Activated T-helper 1 cell treated with anti-CD3 and anti-CD28 coated beads, Interleukin-12 subunit alpha, Interleukin-12 subunit beta, Interleukin-2, Interleukin-4 antibody, amounts not matched to agents 30 ng/mL and 10 ng/mL and 1 ng/mL, durations not matched to agents 14 hours and 24 hours and 36 hours (primary cell): ENCODE results near the gene LRRC42. TPM values are rescaled to one million over a fixed set of nuclear protein-coding genes. Genes with fewer than 3 reads are reported as not detected.
"Not testable (repeated sequence)": the region's sequence is repeated elsewhere in the genome, so short reads cannot be mapped to it uniquely, and the experiment has no call there.

ENCODE experiments used
- DNase-seq: peaks from one replicate; pipeline ENCODE4 v3.0.0; 2021; ENCODE audit warnings: low spot score
- H3K27ac Mint-ChIP-seq: one replicate; pipeline ENCODE4 v1.8.0; 2021; ENCODE audit warnings: mild to moderate bottlenecking, mixed read lengths
- H3K27me3 Mint-ChIP-seq: one replicate; pipeline ENCODE4 v1.8.0; 2022; ENCODE audit warnings: mild to moderate bottlenecking, moderate library complexity, mixed read lengths; ENCODE audit not compliant: insufficient read depth
- H3K36me3 Mint-ChIP-seq: one replicate; pipeline ENCODE4 v1.8.0; 2021; ENCODE audit warnings: low read depth, mixed read lengths
- H3K4me1 Mint-ChIP-seq: one replicate; pipeline ENCODE4 v1.8.0; 2021; ENCODE audit warnings: low read depth, mixed read lengths
- H3K4me3 Mint-ChIP-seq: one replicate; pipeline ENCODE4 v1.8.0; 2021; ENCODE audit warnings: mild to moderate bottlenecking, moderate library complexity, mixed read lengths
- H3K9me3 Mint-ChIP-seq: one replicate; pipeline ENCODE4 v1.8.0; 2021; ENCODE audit warnings: mixed read lengths
- intact Hi-C: fragments of 100-400 bp; cut with micrococcal nuclease; formaldehyde crosslinking; loops from one replicate; pipeline ENCODE4 v1.15.1; 2024
- total RNA-seq: library from RNA; stranded (reverse); gene quantifications from 2 replicates; pipeline ENCODE4 v1.2.3, GENCODE V29; 2022

The LRRC42 gene
- total RNA-seq, 1 donor from 2014 or later = 32.8 TPM

- DNase-seq = no peak
- intact Hi-C loops = no loop called here
- Mint-ChIP-seq H3K36me3 (no peaks in the 10 kb centered on the region), H3K9me3 (no peaks in the 10 kb centered on the region), H3K27me3 (no peaks in the 10 kb centered on the region), H3K4me1 (peaks cover 7% of the 10 kb centered on the region), H3K4me3 (no peak overlapping the region), H3K27ac (no peak overlapping the region)
These were observed 40.3 kb downstream of the LRRC42 start for GRCh38 chr1:53986458-53986857.

- Mint-ChIP-seq H3K9me3 (no peaks in the 10 kb centered on the region), H3K36me3 (no peaks in the 10 kb centered on the region), H3K4me1 (peaks cover 7% of the 10 kb centered on the region), H3K27me3 (no peaks in the 10 kb centered on the region), H3K27ac (no peak overlapping the region), H3K4me3 (no peak overlapping the region)
- intact Hi-C loops = no loop called here
- no peak for DNase-seq
These were observed 41.7 kb downstream of the LRRC42 start for GRCh38 chr1:53987880-53988279.

GRCh38 chr1:53992085-53992874 is 46.1 kb downstream of the LRRC42 start:
- no peak for DNase-seq

GRCh38 chr1:53994516-53994915 is 48.4 kb downstream of the LRRC42 start:
- H3K4me3 Mint-ChIP-seq, H3K4me1 Mint-ChIP-seq, H3K36me3 Mint-ChIP-seq, H3K27ac Mint-ChIP-seq, DNase-seq, H3K27me3 Mint-ChIP-seq, intact Hi-C loops, H3K9me3 Mint-ChIP-seq: not testable (repeated sequence)

More at GRCh38 chr1:53992085-53992874, 46.1 kb downstream of the LRRC42 start:
- Mint-ChIP-seq H3K27me3 (no peaks in the 10 kb centered on the region), H3K4me3 (no peak overlapping the region), H3K36me3 (no peaks in the 10 kb centered on the region), H3K4me1 (peaks cover 7% of the 10 kb centered on the region), H3K27ac (no peak overlapping the region), H3K9me3 (no peaks in the 10 kb centered on the region)
- intact Hi-C loops = no loop called here

GRCh38 chr1:53995683-53996082 is 49.5 kb downstream of the LRRC42 start:
- Mint-ChIP-seq H3K4me3 (no peak overlapping the region), H3K9me3 (no peaks in the 10 kb centered on the region), H3K4me1 (no peaks in the 10 kb centered on the region), H3K27me3 (peaks cover 2% of the 10 kb centered on the region), H3K27ac (no peak overlapping the region), H3K36me3 (no peaks in the 10 kb centered on the region)
- intact Hi-C loops = no loop called here
- no peak for DNase-seq

- Mint-ChIP-seq H3K27me3 (peaks cover 9% of the 10 kb centered on the region), H3K9me3 (no peaks in the 10 kb centered on the region), H3K36me3 (no peaks in the 10 kb centered on the region), H3K27ac (no peak overlapping the region), H3K4me3 (no peak overlapping the region), H3K4me1 (no peaks in the 10 kb centered on the region)
- no peak for DNase-seq
- intact Hi-C loops = no loop called here
These were observed 52.1 kb downstream of the LRRC42 start for GRCh38 chr1:53998223-53998622.

GRCh38 chr1:53999920-54000319 is 53.8 kb downstream of the LRRC42 start:
- no peak for DNase-seq
- no peaks in the 10 kb centered on the region for H3K9me3 Mint-ChIP-seq
- no peaks in the 10 kb centered on the region for H3K36me3 Mint-ChIP-seq
- no peak overlapping the region for H3K4me3 Mint-ChIP-seq
- H3K27ac Mint-ChIP-seq = no peak overlapping the region
- peaks cover 9% of the 10 kb centered on the region for H3K27me3 Mint-ChIP-seq
- intact Hi-C loops = no loop called here
- no peaks in the 10 kb centered on the region for H3K4me1 Mint-ChIP-seq

- no peaks in the 10 kb centered on the region for H3K9me3 Mint-ChIP-seq
These were observed 55.4 kb downstream of the LRRC42 start for GRCh38 chr1:54001591-54001990.

GRCh38 chr1:54002544-54003248 is 56.5 kb downstream of the LRRC42 start:
- Mint-ChIP-seq H3K9me3 (no peaks in the 10 kb centered on the region), H3K4me1 (no peaks in the 10 kb centered on the region), H3K27ac (no peak overlapping the region), H3K4me3 (no peak overlapping the region), H3K36me3 (no peaks in the 10 kb centered on the region), H3K27me3 (peaks cover 9% of the 10 kb centered on the region)
- intact Hi-C loops = no loop called here
- no peak for DNase-seq

More at GRCh38 chr1:54001591-54001990, 55.4 kb downstream of the LRRC42 start:
- no peak overlapping the region for H3K4me3 Mint-ChIP-seq
- peaks cover 9% of the 10 kb centered on the region for H3K27me3 Mint-ChIP-seq
- intact Hi-C loops = no loop called here
- no peaks in the 10 kb centered on the region for H3K36me3 Mint-ChIP-seq
- no peak for DNase-seq
- no peaks in the 10 kb centered on the region for H3K4me1 Mint-ChIP-seq
- no peak overlapping the region for H3K27ac Mint-ChIP-seq

- Mint-ChIP-seq H3K27ac (no peak overlapping the region), H3K36me3 (no peaks in the 10 kb centered on the region), H3K9me3 (no peaks in the 10 kb centered on the region), H3K4me1 (no peaks in the 10 kb centered on the region), H3K27me3 (peaks cover 9% of the 10 kb centered on the region), H3K4me3 (no peak overlapping the region)
- intact Hi-C loops = no loop called here
- DNase-seq = no peak
These were observed 57.1 kb downstream of the LRRC42 start for GRCh38 chr1:54003249-54003646.

- H3K4me1 Mint-ChIP-seq, H3K9me3 Mint-ChIP-seq: not testable (repeated sequence)
These were observed 57.8 kb downstream of the LRRC42 start for GRCh38 chr1:54003750-54004480.

GRCh38 chr1:54004481-54005049 is 58.4 kb downstream of the LRRC42 start:
- Mint-ChIP-seq H3K4me1 (no peaks in the 10 kb centered on the region), H3K9me3 (no peaks in the 10 kb centered on the region), H3K27me3 (peaks cover 8% of the 10 kb centered on the region), H3K4me3 (no peak overlapping the region), H3K27ac (no peak overlapping the region), H3K36me3 (no peaks in the 10 kb centered on the region)
- intact Hi-C loops = no loop called here
- DNase-seq = no peak

More at GRCh38 chr1:54003750-54004480, 57.8 kb downstream of the LRRC42 start:
- DNase-seq, intact Hi-C loops, H3K27me3 Mint-ChIP-seq, H3K4me3 Mint-ChIP-seq, H3K36me3 Mint-ChIP-seq, H3K27ac Mint-ChIP-seq: not testable (repeated sequence)
